Naive B cell (primary cell): ENCODE results near the gene PDIA6. TPM values are rescaled to one million over a fixed set of nuclear protein-coding genes. Genes with fewer than 3 reads are reported as not detected.
"Not testable (repeated sequence)": the region's sequence is repeated elsewhere in the genome, so short reads cannot be mapped to it uniquely, and the experiment has no call there.

ENCODE experiments used
- ATAC-seq, 2 donors: fragments of 150-1000 bp; cut with Tn5 transposase; 2 replicates each; pipeline ENCODE4 v1.10.0; 2021; ENCODE audit warnings: low read depth in 2 of 2, mild to moderate bottlenecking in 2 of 2, moderate library complexity in 2 of 2
- DNase-seq: peaks from one replicate; pipeline ENCODE4 v3.0.0; 2022
- H3K27ac Mint-ChIP-seq, 6 donors: one replicate each; pipeline ENCODE4 v1.8.0; 2020 to 2022; ENCODE audit warnings: mild to moderate bottlenecking in 6 of 6, mixed read lengths in 6 of 6, moderate library complexity in 5 of 6, inconsistent platforms in 2 of 6
- H3K27me3 Mint-ChIP-seq, 3 donors: one replicate each; pipeline ENCODE4 v1.8.0; 2021 to 2022; ENCODE audit warnings: mixed read lengths in 3 of 3, mild to moderate bottlenecking in 1 of 3
- H3K36me3 Mint-ChIP-seq, 2 donors: one replicate each; pipeline ENCODE4 v1.8.0; 2020 to 2022; ENCODE audit warnings: mixed read lengths in 2 of 2, inconsistent platforms in 1 of 2, mild to moderate bottlenecking in 1 of 2
- H3K4me1 Mint-ChIP-seq, 3 donors: one replicate each; pipeline ENCODE4 v1.8.0; 2020 to 2022; ENCODE audit warnings: mixed read lengths in 3 of 3, inconsistent platforms in 1 of 3, mild to moderate bottlenecking in 1 of 3, moderate library complexity in 1 of 3
- H3K4me3 Mint-ChIP-seq, 8 donors: one replicate each; pipeline ENCODE4 v1.8.0; 2020 to 2022; ENCODE audit warnings: mild to moderate bottlenecking in 8 of 8, mixed read lengths in 8 of 8, moderate library complexity in 8 of 8, inconsistent platforms in 2 of 8
- H3K9me3 Mint-ChIP-seq, 7 donors: one replicate each; pipeline ENCODE4 v1.8.0; 2020 to 2022; ENCODE audit warnings: mixed read lengths in 7 of 7, mild to moderate bottlenecking in 5 of 7, inconsistent platforms in 2 of 7, moderate library complexity in 1 of 7
- polyA plus RNA-seq, 6 donors: library from polyadenylated mRNA; unstranded; fragments of 300-500 nt; fragmentation: Illumina TruSeq; gene quantifications; one replicate each; pipeline ENCODE4 v1.2.3, GENCODE V29; 2021; ENCODE audit warnings: low read depth in 6 of 6

Gene PDIA6
- polyA plus RNA-seq, 6 donors from 2014 or later, result 117 to 178 (median 138) TPM

- Mint-ChIP-seq H3K27ac (peak overlapping the region; percentile 51 to 92 (median 84)), H3K4me1 (peaks cover 20 to 32% (median 25%) of the 10 kb centered on the region in 3 donors), H3K4me3 (peak overlapping the region; percentile 78 to 94 (median 85))
- not testable (repeated sequence) for ATAC-seq, H3K36me3 Mint-ChIP-seq, DNase-seq, H3K27me3 Mint-ChIP-seq, H3K9me3 Mint-ChIP-seq
Observed at GRCh38 chr2:10813163-10814138, 866 bp upstream of the PDIA6 start.

GRCh38 chr2:10811517-10811916 is 1.1 kb downstream of the PDIA6 start:
- peaks cover 26 to 47% (median 42%) of the 10 kb centered on the region in 3 donors for H3K4me1 Mint-ChIP-seq
- H3K9me3 Mint-ChIP-seq, result no peaks in the 10 kb centered on the region
- H3K36me3 Mint-ChIP-seq, result no peaks in the 10 kb centered on the region
- no peaks in the 10 kb centered on the region for H3K27me3 Mint-ChIP-seq
- ATAC-seq, result no peak
- DNase-seq, result no peak
- H3K27ac Mint-ChIP-seq, result peak overlapping the region; percentile 89 to 97 (median 96)
- H3K4me3 Mint-ChIP-seq, result peak overlapping the region; percentile 86 to 99 (median 94)

DNA sequence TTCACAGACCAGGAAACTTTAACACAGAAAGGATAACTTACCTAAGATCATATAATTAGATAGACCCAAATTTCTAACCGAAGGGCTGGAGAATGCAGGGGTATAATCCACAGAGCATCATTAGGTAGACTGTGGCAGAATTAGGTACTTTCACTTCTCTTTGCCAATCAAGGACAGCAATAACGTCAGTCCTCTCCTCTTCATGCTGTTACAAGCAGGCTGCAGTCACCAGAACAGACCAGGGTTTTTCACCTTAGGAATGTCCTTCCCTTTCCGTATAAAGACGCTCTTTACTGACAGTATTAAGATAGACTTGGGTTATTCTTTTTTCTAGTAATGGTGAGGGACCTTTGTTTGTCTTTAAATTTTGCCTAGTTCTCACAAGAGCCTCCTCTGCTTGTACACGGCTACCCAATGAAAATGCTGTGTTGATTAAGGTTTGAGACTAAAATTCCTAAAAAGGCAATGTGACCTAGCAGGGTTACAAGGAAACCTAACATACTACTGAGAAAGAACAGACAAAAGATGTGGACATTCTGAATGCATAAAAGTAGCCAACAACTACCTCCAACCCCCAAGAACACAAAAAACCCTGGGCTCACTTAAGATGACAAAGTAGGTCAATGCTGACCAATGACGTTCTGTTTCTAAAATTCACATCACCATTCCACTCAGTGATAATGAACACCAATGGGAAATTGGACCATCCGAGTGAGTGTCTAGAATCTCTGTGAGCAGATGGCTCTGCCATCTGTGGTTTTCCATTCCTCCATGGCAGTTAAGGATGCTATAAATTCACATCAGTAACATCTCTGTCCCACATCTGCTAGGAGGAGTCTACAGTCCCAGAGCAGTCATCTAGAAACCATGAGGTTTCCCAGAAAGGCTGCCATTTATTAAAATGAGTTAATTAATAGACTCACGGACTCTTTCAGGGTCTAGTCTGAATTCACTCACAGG is 2.1 kb downstream of the PDIA6 start:
- H3K9me3 Mint-ChIP-seq, result no peaks in the 10 kb centered on the region
- ATAC-seq (peak; percentile 53 to 54), DNase-seq (peak; percentile 57)
- H3K4me1 Mint-ChIP-seq, result peaks cover 29 to 53% (median 47%) of the 10 kb centered on the region in 3 donors
- peak overlapping the region; percentile 47 to 97 (median 90) for H3K27ac Mint-ChIP-seq
- H3K4me3 Mint-ChIP-seq, result peak overlapping the region; percentile 86 to 99 (median 94)
- H3K27me3 Mint-ChIP-seq, result no peaks in the 10 kb centered on the region
- no peaks in the 10 kb centered on the region for H3K36me3 Mint-ChIP-seq

DNA sequence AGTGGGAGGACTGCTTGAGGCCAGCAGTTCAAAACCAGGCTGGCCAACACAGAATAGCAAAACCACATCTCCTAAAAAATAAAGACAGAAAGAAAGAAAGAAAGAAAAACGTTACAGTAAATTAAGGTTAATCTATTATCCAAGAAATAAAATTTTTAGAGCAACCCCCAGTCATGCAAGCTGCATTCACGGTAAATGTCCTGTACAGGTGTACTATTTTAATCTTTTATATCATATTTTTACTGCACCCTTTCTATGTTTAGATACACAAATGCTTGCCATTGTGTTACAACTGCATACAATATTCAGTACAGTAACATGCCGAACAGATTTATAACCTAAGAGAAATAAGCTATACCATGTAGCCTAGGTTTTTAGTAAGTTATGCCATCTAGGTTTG is 6.0 kb downstream of the PDIA6 start:
- Mint-ChIP-seq H3K4me3 (peak overlapping the region in 1 of 8 donors; percentile 49), H3K27me3 (no peaks in the 10 kb centered on the region), H3K27ac (peak overlapping the region in 4 of 6 donors; percentile 7 to 56 (median 22)), H3K36me3 (no peaks in the 10 kb centered on the region), H3K4me1 (peaks cover 35 to 54% (median 52%) of the 10 kb centered on the region in 3 donors), H3K9me3 (no peaks in the 10 kb centered on the region)
- DNase-seq (no peak), ATAC-seq (no peak)

DNA sequence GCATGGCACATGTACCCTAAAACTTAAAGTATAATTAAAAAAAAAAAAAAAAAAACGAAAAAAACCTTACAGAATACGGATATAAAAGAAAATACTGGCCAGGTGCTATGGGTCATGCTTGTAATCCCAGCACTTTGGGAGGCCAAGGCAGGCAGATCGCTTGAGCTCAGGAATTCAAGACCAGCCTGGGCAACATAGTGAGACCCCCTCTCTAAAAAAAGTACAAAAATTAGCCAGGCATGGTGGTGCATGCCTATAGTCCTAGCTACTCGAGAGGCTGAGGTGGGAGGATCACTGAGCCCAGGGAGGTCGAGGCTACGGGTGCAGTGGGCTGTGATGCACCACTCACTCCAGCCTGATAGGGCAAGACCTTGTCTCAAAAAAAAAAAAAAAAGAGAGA is 6.6 kb downstream of the PDIA6 start:
- not testable (repeated sequence) for H3K4me3 Mint-ChIP-seq, ATAC-seq, H3K36me3 Mint-ChIP-seq, H3K27me3 Mint-ChIP-seq, DNase-seq, H3K9me3 Mint-ChIP-seq
- Mint-ChIP-seq H3K4me1 (peaks cover 31 to 48% (median 46%) of the 10 kb centered on the region in 3 donors), H3K27ac (peak overlapping the region in 1 of 6 donors; percentile 22)

GRCh38 chr2:10802657-10803056 is 9.9 kb downstream of the PDIA6 start:
- Mint-ChIP-seq H3K4me3 (no peak overlapping the region), H3K9me3 (no peaks in the 10 kb centered on the region), H3K27ac (peak overlapping the region in 2 of 6 donors; percentile 38 to 78), H3K27me3 (no peaks in the 10 kb centered on the region), H3K36me3 (peaks cover 0 to 10% of the 10 kb centered on the region in 2 donors), H3K4me1 (peaks cover 19 to 33% (median 23%) of the 10 kb centered on the region in 3 donors)
- no peak for ATAC-seq
- DNase-seq, result no peak

- no peaks in the 10 kb centered on the region for H3K27me3 Mint-ChIP-seq
- DNase-seq, result no peak
Observed at GRCh38 chr2:10800163-10800562, 12.4 kb downstream of the PDIA6 start.

GRCh38 chr2:10798783-10799182 is 13.8 kb downstream of the PDIA6 start:
- ATAC-seq (no peak), DNase-seq (no peak)
- Mint-ChIP-seq H3K4me3 (peak overlapping the region in 1 of 8 donors; percentile 75), H3K36me3 (peaks cover 10 to 25% of the 10 kb centered on the region in 2 donors), H3K27me3 (no peaks in the 10 kb centered on the region), H3K4me1 (peaks cover 9 to 18% (median 15%) of the 10 kb centered on the region in 3 donors), H3K27ac (peak overlapping the region in 2 of 6 donors; percentile 47 to 57), H3K9me3 (no peaks in the 10 kb centered on the region)

More at GRCh38 chr2:10800163-10800562, 12.4 kb downstream of the PDIA6 start:
- Mint-ChIP-seq H3K27ac (no peak overlapping the region), H3K4me3 (no peak overlapping the region), H3K9me3 (no peaks in the 10 kb centered on the region), H3K4me1 (peaks cover 9 to 18% (median 15%) of the 10 kb centered on the region in 3 donors), H3K36me3 (peaks cover 10 to 25% of the 10 kb centered on the region in 2 donors)
- no peak for ATAC-seq

DNA sequence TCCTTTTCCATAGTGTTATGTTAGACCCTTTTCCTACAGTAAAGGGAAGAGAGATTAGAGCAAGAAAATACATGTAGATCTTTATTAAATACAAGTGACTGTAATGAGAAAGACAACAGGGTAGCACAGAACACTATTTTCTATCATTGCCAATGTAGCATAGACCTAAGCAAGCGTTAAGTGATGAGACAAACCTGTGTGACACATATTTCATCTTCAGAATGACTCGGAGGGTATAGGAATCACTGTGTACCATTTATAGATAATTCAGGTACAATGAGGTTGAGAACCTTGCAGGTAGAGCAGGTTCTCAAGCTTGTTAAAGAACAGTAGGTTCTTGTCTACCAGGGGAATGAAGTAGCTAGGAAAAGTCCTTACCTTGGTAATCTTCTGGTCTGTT is 15.9 kb downstream of the PDIA6 start:
- Mint-ChIP-seq H3K9me3 (no peaks in the 10 kb centered on the region), H3K27ac (no peak overlapping the region), H3K4me1 (peaks cover 3 to 14% (median 6%) of the 10 kb centered on the region in 3 donors), H3K27me3 (no peaks in the 10 kb centered on the region), H3K4me3 (no peak overlapping the region), H3K36me3 (peaks cover 13 to 25% of the 10 kb centered on the region in 2 donors)
- ATAC-seq (no peak), DNase-seq (no peak)

GRCh38 chr2:10795508-10796046 is 17.0 kb downstream of the PDIA6 start:
- ATAC-seq (no peak), DNase-seq (no peak)
- no peaks in the 10 kb centered on the region for H3K27me3 Mint-ChIP-seq
- no peaks in the 10 kb centered on the region for H3K9me3 Mint-ChIP-seq
- peaks cover 6 to 14% (median 11%) of the 10 kb centered on the region in 3 donors for H3K4me1 Mint-ChIP-seq
- H3K4me3 Mint-ChIP-seq, result no peak overlapping the region
- peaks cover 19 to 36% of the 10 kb centered on the region in 2 donors for H3K36me3 Mint-ChIP-seq
- H3K27ac Mint-ChIP-seq, result peak overlapping the region in 2 of 6 donors; percentile 5 to 65

DNA sequence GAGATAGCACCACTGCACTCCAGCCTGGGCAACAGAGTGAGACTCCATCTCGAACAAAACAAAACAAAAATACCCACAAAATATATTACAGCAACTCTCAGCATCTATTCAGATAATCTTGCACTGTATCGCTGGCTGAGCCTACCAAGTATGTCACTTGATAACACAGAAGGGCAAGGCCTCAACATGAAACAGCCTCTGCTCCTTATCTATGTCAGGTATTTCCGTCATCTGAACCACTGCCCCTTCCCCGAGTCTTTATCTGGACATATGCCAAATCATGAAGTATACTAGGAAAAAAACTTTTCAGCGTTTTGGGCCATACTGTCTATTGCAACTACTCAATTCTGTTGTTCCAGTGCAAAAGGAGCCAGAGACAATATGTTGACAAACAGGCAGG is 17.7 kb downstream of the PDIA6 start:
- peaks cover 25 to 41% of the 10 kb centered on the region in 2 donors for H3K36me3 Mint-ChIP-seq
- ATAC-seq, result no peak
- H3K4me1 Mint-ChIP-seq, result peaks cover 6 to 14% (median 11%) of the 10 kb centered on the region in 3 donors
- DNase-seq, result no peak
- no peak overlapping the region for H3K4me3 Mint-ChIP-seq
- H3K9me3 Mint-ChIP-seq, result no peaks in the 10 kb centered on the region
- H3K27me3 Mint-ChIP-seq, result no peaks in the 10 kb centered on the region
- peak overlapping the region in 2 of 6 donors; percentile 24 to 47 for H3K27ac Mint-ChIP-seq

DNA sequence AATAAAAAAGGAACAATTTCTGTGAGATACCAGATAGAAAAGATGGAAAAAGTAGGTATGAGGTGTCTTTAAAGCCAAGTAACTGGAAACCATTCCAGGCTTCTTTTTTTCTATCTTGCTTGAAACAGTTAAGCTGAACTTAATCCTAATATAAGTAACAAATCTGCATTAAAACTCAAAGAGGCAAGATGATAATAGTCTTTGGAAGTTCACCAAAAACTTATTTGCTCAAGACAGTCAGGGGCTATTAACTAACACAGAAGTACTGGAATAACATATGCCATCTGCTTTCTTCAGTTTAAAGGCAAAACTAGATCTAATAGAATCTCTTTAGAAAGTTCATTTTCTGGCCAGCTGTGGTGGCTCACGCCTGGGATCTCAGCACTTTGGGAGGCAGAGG is 18.8 kb downstream of the PDIA6 start:
- peaks cover 33 to 35% of the 10 kb centered on the region in 2 donors for H3K36me3 Mint-ChIP-seq
- peaks cover 4 to 9% (median 8%) of the 10 kb centered on the region in 3 donors for H3K4me1 Mint-ChIP-seq
- no peaks in the 10 kb centered on the region for H3K9me3 Mint-ChIP-seq
- H3K27me3 Mint-ChIP-seq, result no peaks in the 10 kb centered on the region
- peak overlapping the region in 1 of 6 donors; percentile 57 for H3K27ac Mint-ChIP-seq
- ATAC-seq (no peak), DNase-seq (no peak)
- peak overlapping the region in 1 of 8 donors; percentile 29 for H3K4me3 Mint-ChIP-seq
